Urothelium cell line (cell line): ENCODE results near the gene DDX31.

Experiments
- DNase-seq: peaks from one replicate; pipeline ENCODE4 v3.0.0; 2011; ENCODE audit warnings: low spot score, mixed read lengths
- FAIRE-seq: peaks from 2 replicates; lab custom pipeline; 2011; peaks lifted over from hg19 to GRCh38; lab: Jason Lieb, UNC

The DDX31 gene

DNA sequence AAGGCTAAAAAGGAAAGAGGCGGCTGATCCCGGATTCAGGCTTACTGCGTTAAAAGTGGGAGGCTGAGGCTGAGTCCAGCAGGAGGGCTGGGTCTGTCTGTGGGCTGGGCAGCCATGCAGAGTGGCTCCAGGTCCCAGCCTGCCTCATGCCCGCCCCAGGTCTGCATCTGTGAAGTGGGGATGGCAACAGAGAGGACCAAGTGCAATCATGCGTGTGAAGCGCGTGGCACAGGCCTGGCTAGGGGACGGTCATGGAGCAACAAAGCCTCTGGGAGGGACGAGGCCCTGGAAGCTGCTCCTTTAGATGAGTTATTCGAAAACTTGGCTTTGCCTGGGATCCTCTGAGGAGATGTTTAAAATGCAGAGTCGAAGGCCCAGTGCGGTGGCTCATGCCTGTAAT, 117.7 kb downstream of the DDX31 start:
- FAIRE-seq (no peak), DNase-seq (no peak)

- no peak for DNase-seq
- FAIRE-seq: no peak
These were observed 118.2 kb downstream of the DDX31 start for GRCh38 chr9:132551556-132551955.

DNA sequence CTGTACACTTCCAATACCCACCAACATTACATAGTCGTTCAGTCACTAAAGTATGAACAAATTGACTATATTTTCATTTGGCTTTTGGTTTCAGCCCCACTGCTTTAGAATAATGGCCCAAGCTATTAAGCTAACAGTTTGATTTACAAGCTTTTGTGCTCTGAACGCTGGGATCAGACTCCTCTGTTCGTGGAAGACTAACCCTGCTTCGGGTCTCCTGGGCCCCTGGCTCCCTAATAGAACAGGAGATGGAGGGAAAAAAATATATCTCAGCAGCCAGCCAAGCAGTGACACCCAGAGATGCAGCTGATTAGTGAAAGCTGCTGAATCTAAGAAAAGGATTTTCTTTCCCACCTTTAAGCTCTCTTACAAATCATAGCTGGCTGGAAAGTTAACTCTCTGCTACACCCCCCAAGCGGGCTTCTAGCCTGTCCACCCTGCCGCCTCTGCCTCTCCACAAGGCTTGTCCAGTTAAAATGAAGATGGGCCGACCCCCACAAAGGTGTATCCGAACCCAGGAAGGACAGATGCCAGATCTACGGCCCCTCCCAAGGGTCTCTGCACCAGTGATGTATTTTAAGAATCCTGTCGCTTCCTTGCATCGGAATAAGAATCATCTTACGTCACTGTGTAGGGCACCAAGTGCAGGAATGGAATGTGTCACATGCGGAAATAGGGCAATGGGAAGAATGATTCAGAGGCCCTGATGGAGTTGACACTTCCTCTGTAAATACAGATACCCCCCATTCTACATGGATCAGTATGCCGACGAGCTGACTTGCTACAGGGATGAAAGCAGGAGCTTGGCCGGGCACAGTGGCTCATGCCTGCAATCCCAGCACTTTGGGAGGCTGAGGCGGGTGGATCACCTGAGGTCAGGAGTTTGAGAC, 120.8 kb downstream of the DDX31 start:
- DNase-seq (peak; percentile 26), FAIRE-seq (no peak)

GRCh38 chr9:132547976-132548730, 121.6 kb downstream of the DDX31 start:
- FAIRE-seq (no peak), DNase-seq (no peak)

- FAIRE-seq (no peak), DNase-seq (no peak)
These were observed 122.3 kb downstream of the DDX31 start for GRCh38 chr9:132547436-132547835.

DNA sequence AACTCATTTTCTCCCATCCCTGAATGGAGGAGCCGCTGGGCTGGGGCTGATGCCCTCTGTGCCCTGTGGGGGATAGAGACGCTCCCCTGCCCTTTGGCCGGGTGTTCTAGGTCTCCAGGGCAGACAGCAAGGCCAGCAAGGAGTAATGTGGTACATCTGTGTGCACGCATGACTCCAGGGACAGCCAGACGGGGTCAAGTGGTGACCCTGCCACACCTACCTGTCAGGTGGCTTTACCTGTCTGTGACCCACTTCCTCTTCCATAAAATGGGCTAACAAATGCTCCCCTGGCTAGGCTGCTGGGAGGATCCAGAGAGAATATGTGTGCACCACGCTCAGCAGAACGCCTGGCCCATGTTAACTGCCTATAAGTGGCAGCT, 122.7 kb downstream of the DDX31 start:
- DNase-seq (no peak), FAIRE-seq (no peak)

DNA sequence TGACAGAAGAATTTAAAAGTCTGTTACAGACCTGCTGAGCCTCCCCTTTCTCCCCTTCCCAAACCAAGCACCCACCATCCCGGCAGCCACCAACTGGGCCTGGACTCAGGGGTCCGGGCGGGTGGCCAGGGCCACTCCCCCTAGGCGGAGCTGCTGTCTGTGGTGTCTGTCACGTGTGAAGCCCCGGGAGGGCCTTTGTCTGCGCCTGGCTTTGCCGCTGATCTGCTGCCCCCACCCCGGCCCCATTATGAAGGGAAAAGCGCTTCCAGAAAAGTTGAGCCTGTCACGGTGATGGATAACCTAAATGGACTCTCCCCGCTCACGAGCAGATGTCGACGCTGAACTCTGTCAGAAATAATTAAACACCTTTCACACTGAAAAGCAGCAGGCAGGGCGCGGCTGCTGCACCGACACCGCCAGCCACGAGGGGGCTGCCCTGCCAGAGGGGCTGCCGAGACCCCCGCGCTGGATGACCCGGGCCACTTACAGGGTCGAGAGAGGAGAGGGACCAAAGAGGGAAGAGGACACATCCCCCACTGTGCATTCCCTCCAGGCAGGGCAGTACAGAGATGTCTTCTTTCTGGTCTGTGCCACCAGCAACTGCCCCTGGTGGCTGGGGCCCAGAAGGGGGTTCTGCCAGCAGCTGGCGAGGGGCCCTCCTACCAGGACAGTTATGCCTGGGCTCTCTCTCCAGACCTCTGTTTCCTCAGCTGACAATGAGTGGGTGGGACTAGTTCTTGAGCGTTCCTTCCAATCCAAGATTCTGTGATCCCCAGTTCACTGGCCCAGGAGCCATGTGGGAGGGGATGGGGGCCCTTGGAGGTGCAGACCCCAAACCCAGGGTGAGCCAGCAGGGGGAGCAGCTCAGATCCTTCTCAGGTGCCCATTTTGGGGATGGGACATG, 123.4 kb downstream of the DDX31 start:
- DNase-seq: peak; percentile 32
- FAIRE-seq: no peak

- DNase-seq: no peak
- no peak for FAIRE-seq
These were observed 124.2 kb downstream of the DDX31 start for GRCh38 chr9:132545578-132545977.

GRCh38 chr9:132543960-132544359, 125.8 kb downstream of the DDX31 start:
- DNase-seq: no peak
- no peak for FAIRE-seq

DNA sequence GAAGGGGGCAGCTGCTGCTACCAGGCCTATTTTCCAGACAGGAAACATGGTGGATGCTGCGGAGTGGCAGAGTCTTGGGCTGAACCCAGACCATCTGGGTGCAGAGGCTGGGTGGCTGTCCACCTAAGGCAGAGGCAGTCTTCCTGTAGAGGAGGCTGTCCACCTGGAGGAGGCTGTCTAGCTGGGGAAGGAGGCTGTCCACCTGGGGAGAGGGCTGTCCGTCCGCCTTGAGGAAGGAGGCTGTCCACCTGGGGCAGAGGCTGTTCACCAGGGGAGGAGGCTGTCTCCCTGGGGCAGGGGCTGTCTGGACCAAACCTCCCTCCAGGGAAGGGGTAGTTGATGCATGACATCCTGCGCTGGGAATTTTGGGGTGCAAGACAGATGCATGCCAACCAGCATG, 126.5 kb downstream of the DDX31 start:
- DNase-seq: no peak
- no peak for FAIRE-seq
